Thyroid gland (tissue), 4 donors: ENCODE results near the gene COL25A1.

Source experiments
- POLR2A ChIP-seq, 2 donors: fragments of 450-650 bp; IDR thresholded peaks; one replicate each; pipeline ENCODE4 v1.6.1; 2017; ENCODE audit warnings: antibody characterized with exemption in 2 of 2, mild to moderate bottlenecking in 2 of 2, moderate library complexity in 1 of 2
- TF ChIP-seq, protein P1 (sequence below), 6 experiments: fragments of 200-600 bp in 3 of 6; fragments of 450-650 bp in 3 of 6; sonication (generic) in 3 of 6; IDR thresholded peaks; one replicate each; pipeline ENCODE4 v1.5.1; 2016 to 2019; ENCODE audit warnings: antibody characterized with exemption in 6 of 6, mild to moderate bottlenecking in 2 of 6, inconsistent platforms in 1 of 6, moderate library complexity in 1 of 6

DNA sequence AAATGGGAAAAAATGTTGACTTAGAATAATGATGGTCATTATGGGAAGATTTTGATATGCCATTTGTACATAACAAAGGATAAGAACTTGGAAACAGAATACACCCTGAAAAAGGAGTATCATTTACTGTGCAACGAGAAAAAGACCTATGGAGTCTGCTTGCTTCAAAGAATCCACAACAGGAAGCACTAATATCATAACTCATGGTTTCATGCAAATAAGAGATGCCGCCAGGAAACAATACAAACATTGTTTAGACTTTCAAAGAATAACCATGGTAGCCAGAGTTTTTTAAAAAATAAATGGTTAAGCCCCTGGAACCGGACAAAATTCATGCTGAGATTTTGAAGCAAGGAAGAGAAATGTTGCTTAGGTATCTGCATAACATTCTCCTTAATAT lies 399.7 kb downstream of the COL25A1 start:
- TF ChIP-seq, protein P1, sequence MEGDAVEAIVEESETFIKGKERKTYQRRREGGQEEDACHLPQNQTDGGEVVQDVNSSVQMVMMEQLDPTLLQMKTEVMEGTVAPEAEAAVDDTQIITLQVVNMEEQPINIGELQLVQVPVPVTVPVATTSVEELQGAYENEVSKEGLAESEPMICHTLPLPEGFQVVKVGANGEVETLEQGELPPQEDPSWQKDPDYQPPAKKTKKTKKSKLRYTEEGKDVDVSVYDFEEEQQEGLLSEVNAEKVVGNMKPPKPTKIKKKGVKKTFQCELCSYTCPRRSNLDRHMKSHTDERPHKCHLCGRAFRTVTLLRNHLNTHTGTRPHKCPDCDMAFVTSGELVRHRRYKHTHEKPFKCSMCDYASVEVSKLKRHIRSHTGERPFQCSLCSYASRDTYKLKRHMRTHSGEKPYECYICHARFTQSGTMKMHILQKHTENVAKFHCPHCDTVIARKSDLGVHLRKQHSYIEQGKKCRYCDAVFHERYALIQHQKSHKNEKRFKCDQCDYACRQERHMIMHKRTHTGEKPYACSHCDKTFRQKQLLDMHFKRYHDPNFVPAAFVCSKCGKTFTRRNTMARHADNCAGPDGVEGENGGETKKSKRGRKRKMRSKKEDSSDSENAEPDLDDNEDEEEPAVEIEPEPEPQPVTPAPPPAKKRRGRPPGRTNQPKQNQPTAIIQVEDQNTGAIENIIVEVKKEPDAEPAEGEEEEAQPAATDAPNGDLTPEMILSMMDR (IDR thresholded peaks at IDR 0.05): no peak
- TF ChIP-seq POLR2A (IDR thresholded peaks at IDR 0.05): no peak
